Effector memory CD4-positive, alpha-beta T cell (primary cell): ENCODE data around the gene GINS3.

Experiments used
- DNase-seq, 3 donors: peaks; one replicate each; pipeline ENCODE4 v3.0.0-alpha.2; 2020
- H3K27ac ChIP-seq: 2 replicates; pipeline ENCODE4 v1.7.0; 2013; ENCODE audit warnings: mild to moderate bottlenecking, low read length, moderate library complexity; ENCODE audit not compliant: insufficient read depth, poor library complexity, severe bottlenecking
- H3K27me3 ChIP-seq: replicated peaks from 2 replicates; pipeline ENCODE4 v1.7.0; 2013; ENCODE audit warnings: mild to moderate bottlenecking, low read length; ENCODE audit not compliant: insufficient read depth, control insufficient read depth, poor library complexity, severe bottlenecking
- H3K36me3 ChIP-seq: 2 replicates; pipeline ENCODE4 v1.7.0; 2013; ENCODE audit warnings: mild to moderate bottlenecking, low read length, moderate library complexity; ENCODE audit not compliant: control insufficient read depth, insufficient read depth
- H3K4me1 ChIP-seq: 2 replicates; pipeline ENCODE4 v1.7.0; 2013; ENCODE audit warnings: low read length, mild to moderate bottlenecking; ENCODE audit not compliant: control insufficient read depth, insufficient read depth, poor library complexity, severe bottlenecking
- H3K4me3 ChIP-seq: 2 replicates; pipeline ENCODE4 v1.7.0; 2013; ENCODE audit warnings: low read length, low read depth, mild to moderate bottlenecking; ENCODE audit not compliant: insufficient read depth, poor library complexity, severe bottlenecking
- H3K9me3 ChIP-seq: 2 replicates; pipeline ENCODE4 v1.7.0; 2013; ENCODE audit warnings: mild to moderate bottlenecking, low read length, moderate library complexity; ENCODE audit not compliant: control insufficient read depth
- total RNA-seq, 3 donors: gene quantifications; one replicate each; lab custom pipeline; 2026; lab: John Stamatoyannopoulos, UW

The GINS3 gene
- total RNA-seq: 0.69 to 2.1 (median 1.2) reads per million in 3 donors

DNA sequence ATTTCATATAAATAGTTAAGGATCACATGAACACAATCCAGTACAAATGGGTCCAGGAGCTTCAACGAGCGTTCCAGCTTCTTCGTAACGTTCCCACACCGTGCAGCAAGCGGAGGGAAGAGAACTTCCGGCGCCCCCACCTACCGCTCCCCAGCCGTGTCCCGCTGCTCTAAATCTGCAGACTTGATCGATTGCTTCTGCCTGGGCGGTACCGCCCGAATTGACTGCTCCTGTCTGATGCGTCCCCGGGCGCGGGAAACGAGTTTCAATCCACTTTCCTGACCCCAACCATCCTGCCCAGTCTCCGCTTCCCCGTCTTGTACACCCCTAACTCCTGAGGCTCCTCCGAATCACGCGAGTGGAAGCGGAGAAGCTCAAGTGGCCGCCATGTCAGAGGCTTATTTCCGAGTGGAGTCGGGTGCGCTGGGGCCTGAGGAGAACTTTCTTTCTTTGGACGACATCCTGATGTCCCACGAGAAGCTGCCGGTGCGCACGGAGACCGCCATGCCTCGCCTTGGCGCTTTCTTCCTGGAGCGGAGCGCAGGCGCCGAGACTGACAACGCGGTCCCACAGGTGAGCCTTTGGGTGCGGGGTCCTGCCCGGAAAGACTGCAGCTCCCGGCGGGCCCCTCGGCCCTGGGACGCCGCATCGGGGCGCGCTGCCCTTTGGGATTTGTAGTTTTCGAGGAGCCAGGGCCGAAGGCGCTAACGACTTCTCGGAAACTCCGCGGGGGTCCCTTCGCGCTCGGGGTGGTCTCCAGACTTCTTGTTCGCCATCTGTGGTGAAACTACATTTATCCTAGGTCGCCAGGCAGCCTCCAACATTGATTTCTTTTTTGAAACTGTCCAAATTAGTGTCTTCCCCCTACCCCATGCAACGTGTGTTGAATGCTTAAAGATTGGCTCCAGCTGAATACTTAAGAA is at the start of gene GINS3:
GINS3 (plus strand) TSS at position 257 of the 923 bp plus-strand sequence; CDS start at position 388, 131 bp downstream.
- Histone ChIP-seq H3K4me3 (peak within 1 kb of the TSS; percentile 100), H3K4me1 (no peaks in the 10 kb centered on the region), H3K36me3 (no peaks in the 10 kb centered on the region), H3K9me3 (no peaks in the 10 kb centered on the region), H3K27ac (peak within 1 kb of the TSS; percentile 81), H3K27me3 (no peaks in the 10 kb centered on the region)
- DNase-seq: peak; percentile 54 to 72 (median 70)

GRCh38 chr16:58343562-58343961 is 48.7 kb upstream of the GINS3 start:
- no peaks in the 10 kb centered on the region for H3K36me3 ChIP-seq
- H3K4me1 ChIP-seq: no peaks in the 10 kb centered on the region
- no peak overlapping the region for H3K27ac ChIP-seq
- no peak overlapping the region for H3K4me3 ChIP-seq
- H3K27me3 ChIP-seq: no peaks in the 10 kb centered on the region
- DNase-seq: no peak
- H3K9me3 ChIP-seq: no peaks in the 10 kb centered on the region

GRCh38 chr16:58345574-58346354 is 46.5 kb upstream of the GINS3 start:
- H3K4me1 ChIP-seq: no peaks in the 10 kb centered on the region
- no peak overlapping the region for H3K27ac ChIP-seq
- no peaks in the 10 kb centered on the region for H3K9me3 ChIP-seq
- no peak for DNase-seq
- no peaks in the 10 kb centered on the region for H3K36me3 ChIP-seq
- H3K27me3 ChIP-seq: peaks cover 3% of the 10 kb centered on the region
- no peak overlapping the region for H3K4me3 ChIP-seq

DNA sequence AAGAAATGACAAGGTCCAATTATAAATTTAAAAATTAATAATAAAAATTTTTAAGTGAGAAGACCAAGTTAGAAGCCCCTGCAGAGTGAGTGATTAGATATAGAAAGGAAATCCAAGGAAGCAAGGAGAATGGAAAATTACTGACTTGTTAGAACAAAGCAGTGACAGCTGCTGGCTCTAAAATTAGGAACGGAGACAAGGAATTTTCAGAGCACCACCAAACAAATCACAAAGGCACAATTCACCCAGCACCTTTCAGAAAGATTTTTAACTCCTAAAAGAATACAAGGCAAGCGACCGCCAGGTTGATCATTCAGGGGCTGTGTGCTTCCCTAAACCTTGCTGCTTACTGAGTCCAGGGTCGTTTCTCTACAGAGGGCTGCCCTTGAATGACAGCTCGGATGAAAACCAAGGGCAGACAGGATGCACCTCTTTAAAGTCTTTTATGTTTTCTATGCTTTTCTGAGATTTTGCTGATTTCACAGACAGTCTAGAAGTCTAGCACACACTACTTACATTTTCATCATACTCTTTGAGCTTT is 45.4 kb upstream of the GINS3 start:
- no peak overlapping the region for H3K27ac ChIP-seq
- no peaks in the 10 kb centered on the region for H3K4me1 ChIP-seq
- no peak overlapping the region for H3K4me3 ChIP-seq
- no peak for DNase-seq
- peaks cover 3% of the 10 kb centered on the region for H3K27me3 ChIP-seq
- no peaks in the 10 kb centered on the region for H3K9me3 ChIP-seq
- H3K36me3 ChIP-seq: no peaks in the 10 kb centered on the region

DNA sequence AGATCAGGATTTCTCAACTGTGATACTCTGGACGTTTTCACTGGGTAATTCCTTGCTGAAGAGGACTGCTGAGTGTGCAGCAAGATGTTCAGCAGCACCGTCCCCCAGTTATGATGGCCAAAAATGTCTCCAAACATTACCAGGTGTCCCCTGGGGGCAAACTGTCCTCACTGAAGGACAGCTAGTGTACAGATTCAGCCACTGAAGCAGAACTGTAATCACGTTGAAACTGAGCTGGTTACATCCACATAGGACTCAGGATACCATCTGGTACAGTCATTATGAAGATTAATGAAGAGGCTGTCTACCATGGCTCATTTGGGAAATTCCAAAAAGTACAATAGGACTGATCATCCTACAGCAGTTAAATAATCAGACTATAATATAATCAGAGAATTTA is 43.3 kb upstream of the GINS3 start:
- H3K36me3 ChIP-seq: no peaks in the 10 kb centered on the region
- DNase-seq: no peak
- no peak overlapping the region for H3K27ac ChIP-seq
- H3K9me3 ChIP-seq: no peaks in the 10 kb centered on the region
- no peaks in the 10 kb centered on the region for H3K4me1 ChIP-seq
- H3K4me3 ChIP-seq: no peak overlapping the region
- H3K27me3 ChIP-seq: peaks cover 3% of the 10 kb centered on the region

DNA sequence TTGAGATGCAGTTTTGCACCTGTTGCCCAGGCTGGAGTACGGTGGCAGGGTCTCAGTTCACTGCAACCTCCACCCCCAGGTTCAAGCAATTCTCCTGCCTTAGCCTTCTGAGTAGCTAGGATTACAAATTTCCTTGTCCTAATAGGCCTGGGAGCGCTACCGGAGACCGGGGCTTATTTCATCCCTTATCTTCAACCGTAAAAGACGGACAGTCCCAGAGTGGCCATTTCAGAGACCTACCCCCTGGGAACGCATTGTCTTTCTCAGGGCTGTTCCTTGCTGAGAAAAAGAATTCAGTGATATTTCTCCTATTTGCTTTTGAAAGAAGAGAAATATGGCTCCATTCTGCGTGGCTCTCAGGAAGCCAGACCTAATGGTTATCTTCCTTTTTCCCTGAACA is 39.6 kb upstream of the GINS3 start:
- no peak overlapping the region for H3K27ac ChIP-seq
- H3K36me3 ChIP-seq: no peaks in the 10 kb centered on the region
- no peak for DNase-seq
- H3K4me3 ChIP-seq: no peak overlapping the region
- no peaks in the 10 kb centered on the region for H3K9me3 ChIP-seq
- peaks cover 3% of the 10 kb centered on the region for H3K27me3 ChIP-seq
- H3K4me1 ChIP-seq: no peaks in the 10 kb centered on the region

- DNase-seq: no peak
- Histone ChIP-seq H3K36me3 (no peaks in the 10 kb centered on the region), H3K27me3 (no peaks in the 10 kb centered on the region), H3K4me1 (no peaks in the 10 kb centered on the region), H3K4me3 (no peak overlapping the region), H3K27ac (no peak overlapping the region), H3K9me3 (peaks cover 9% of the 10 kb centered on the region)
These were observed 32.1 kb upstream of the GINS3 start for GRCh38 chr16:58360041-58360634.

DNA sequence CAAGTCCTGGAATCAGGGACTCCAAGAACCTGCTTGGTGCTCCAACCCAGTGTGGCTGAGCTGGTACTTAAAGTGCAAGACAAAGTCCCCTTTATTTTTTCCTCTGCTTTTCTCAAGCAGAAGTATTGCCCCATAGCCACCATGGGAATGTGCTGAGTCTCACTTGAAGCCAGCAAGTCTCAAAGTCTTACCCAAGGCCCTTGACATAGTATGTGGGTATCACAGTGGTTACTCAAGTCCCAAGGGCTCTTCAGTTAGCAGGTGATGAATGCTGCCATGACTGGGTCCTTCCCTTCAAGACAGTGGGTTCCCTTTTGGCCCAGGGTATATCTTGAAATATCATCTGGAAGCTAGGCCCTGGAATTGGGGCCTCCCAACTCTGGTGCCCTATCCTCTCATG is 30.5 kb upstream of the GINS3 start:
- Histone ChIP-seq H3K27me3 (no peaks in the 10 kb centered on the region), H3K4me1 (no peaks in the 10 kb centered on the region), H3K9me3 (peaks cover 9% of the 10 kb centered on the region), H3K36me3 (no peaks in the 10 kb centered on the region), H3K27ac (no peak overlapping the region), H3K4me3 (no peak overlapping the region)
- DNase-seq: no peak

- Histone ChIP-seq H3K9me3 (peaks cover 9% of the 10 kb centered on the region), H3K27ac (no peak overlapping the region), H3K27me3 (no peaks in the 10 kb centered on the region), H3K36me3 (no peaks in the 10 kb centered on the region), H3K4me1 (no peaks in the 10 kb centered on the region), H3K4me3 (no peak overlapping the region)
- DNase-seq: no peak
These were observed 28.4 kb upstream of the GINS3 start for GRCh38 chr16:58363746-58364393.
